Measurements from ENCODE around the gene KRT23.

- TF ChIP-seq, protein P1, sequence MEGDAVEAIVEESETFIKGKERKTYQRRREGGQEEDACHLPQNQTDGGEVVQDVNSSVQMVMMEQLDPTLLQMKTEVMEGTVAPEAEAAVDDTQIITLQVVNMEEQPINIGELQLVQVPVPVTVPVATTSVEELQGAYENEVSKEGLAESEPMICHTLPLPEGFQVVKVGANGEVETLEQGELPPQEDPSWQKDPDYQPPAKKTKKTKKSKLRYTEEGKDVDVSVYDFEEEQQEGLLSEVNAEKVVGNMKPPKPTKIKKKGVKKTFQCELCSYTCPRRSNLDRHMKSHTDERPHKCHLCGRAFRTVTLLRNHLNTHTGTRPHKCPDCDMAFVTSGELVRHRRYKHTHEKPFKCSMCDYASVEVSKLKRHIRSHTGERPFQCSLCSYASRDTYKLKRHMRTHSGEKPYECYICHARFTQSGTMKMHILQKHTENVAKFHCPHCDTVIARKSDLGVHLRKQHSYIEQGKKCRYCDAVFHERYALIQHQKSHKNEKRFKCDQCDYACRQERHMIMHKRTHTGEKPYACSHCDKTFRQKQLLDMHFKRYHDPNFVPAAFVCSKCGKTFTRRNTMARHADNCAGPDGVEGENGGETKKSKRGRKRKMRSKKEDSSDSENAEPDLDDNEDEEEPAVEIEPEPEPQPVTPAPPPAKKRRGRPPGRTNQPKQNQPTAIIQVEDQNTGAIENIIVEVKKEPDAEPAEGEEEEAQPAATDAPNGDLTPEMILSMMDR (IDR thresholded peaks at IDR 0.05; ENCODE audit: low read depth, low read length) = no peak
- TF ChIP-seq, protein P2, sequence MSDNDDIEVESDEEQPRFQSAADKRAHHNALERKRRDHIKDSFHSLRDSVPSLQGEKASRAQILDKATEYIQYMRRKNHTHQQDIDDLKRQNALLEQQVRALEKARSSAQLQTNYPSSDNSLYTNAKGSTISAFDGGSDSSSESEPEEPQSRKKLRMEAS (IDR thresholded peaks at IDR 0.05; ENCODE audit: low read depth, low read length) = no peak
Observed at GRCh38 chr17:40914075-40914855, 23.2 kb downstream of the KRT23 start.
